ENCODE results near the gene CACNA1E. TPM values are rescaled to one million over a fixed set of nuclear protein-coding genes. Genes with fewer than 3 reads are reported as not detected.

Gene CACNA1E
- total RNA-seq, 1 donor from 2014 or later = 0.88 TPM

DNA sequence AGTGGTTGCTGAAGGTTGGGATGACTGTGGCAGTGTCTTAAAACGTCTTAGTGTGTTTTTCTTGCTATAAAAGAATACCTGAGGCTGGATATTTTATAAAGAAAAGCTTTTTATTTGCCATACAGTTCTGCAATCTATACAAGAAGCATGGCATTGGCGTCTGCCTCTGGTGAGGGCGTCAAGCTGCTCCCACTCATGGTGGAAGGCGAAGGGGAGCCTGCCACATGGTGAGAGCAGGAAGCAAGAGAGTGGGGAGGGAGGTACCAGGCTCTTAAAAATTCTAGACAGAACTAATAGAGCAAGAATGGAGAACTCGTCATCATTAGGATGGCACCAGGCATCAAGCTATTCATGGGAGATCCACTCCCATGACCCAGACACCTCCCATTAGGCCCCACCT, 140.5 kb downstream of the CACNA1E start:
- H3K27me3 ChIP-seq (ENCODE audit: low read depth) = peaks cover 62% of the 10 kb centered on the region
- intact Hi-C loops (cut with micrococcal nuclease) = no loop called here

DNA sequence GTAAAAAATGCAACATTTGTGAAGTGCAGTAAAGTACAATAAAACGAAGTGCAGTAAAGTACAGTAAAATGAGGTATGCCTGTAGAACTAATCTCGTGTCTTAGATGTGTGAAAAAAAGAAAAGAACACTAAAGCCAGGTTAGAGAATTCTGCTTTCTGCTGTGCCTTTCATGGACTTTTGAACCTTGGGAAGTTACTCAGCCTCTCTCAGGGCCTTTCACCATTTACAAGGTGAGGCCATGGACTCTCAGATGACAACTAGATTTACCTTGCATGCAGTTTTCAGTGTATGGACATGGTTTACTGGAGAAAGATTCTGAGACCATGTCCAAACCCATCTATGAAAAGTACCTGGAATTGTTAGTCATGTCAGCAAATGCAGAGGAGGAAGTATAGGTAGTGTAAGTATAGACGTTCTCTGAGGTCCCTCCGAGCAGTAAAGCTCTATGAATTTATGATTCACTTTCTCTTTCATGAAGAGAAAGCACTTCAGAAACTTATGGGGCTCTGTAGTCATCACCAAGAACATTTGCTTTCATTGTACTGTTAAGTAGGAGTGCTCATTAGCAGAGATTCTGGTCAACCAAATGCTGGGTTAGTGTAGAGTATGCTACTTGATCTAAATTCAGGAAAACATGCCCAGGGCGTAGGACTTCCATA, 143.1 kb downstream of the CACNA1E start:
- TF ChIP-seq CTCF (IDR thresholded peaks at IDR 0.05; ENCODE audit: borderline replicate concordance) = no peak
- no peak overlapping the region for H3K4me3 ChIP-seq

More for the DNA sequence above, 140.5 kb downstream of the CACNA1E start:
- Histone ChIP-seq H3K4me3 (no peak overlapping the region), H3K27ac (replicated peaks) (no peak overlapping the region), H3K9me3 (replicated peaks) (no peaks in the 10 kb centered on the region), H3K36me3 (no peaks in the 10 kb centered on the region), H3K4me1 (no peaks in the 10 kb centered on the region)
- DNase-seq = no peak
- no peak for TF ChIP-seq CTCF (IDR thresholded peaks at IDR 0.05; ENCODE audit: borderline replicate concordance)

DNA sequence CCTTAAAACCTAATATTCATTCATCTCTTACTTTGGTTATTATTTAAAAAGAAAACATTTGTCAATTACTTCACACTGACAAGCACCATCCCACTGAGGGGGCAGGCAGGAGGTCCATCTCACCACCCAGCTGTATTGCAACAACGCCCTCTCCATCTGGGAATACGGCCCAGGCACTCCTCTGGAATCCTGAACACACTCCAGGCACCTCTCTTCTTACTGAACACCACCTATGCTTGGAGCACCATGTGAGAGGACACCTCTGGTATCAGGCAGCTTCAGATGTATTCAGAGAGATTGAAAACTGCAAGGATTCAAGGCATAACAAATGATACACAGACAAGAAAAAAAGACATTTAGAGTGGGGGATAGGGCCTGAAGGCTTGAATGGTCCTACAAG, 147.1 kb downstream of the CACNA1E start:
- no peaks in the 10 kb centered on the region for H3K4me1 ChIP-seq
- TF ChIP-seq CTCF (IDR thresholded peaks at IDR 0.05; ENCODE audit: borderline replicate concordance) = no peak

More for the DNA sequence above, 143.1 kb downstream of the CACNA1E start:
- Histone ChIP-seq H3K36me3 (no peaks in the 10 kb centered on the region), H3K27me3 (ENCODE audit: low read depth) (peaks cover 53% of the 10 kb centered on the region), H3K9me3 (replicated peaks) (no peaks in the 10 kb centered on the region), H3K4me1 (no peaks in the 10 kb centered on the region), H3K27ac (replicated peaks) (no peak overlapping the region)
- no peak for DNase-seq
- intact Hi-C loops (cut with micrococcal nuclease) = no loop called here

DNA sequence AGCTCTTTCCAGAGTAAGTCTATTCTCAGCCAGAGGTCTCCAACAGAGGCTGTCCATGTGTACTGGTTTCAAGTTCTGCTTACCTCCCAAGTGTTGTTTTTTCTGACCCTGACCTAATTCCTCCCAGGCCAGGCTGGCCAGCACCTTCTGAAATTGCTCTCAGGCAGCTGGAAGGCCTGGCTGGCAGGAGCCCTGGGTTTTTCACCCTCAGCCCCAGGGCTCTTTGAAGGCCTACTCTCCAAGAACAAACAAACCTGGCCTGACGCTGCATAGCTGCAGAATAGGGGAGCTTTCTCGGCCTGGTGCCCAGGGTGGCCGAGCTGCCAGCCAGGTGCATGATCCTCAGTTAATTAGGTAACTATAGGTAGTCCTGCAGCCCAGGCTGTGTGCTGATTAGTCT, 147.5 kb downstream of the CACNA1E start:
- peaks cover 69% of the 10 kb centered on the region for H3K27me3 ChIP-seq (ENCODE audit: low read depth)
- no peaks in the 10 kb centered on the region for H3K36me3 ChIP-seq
- TF ChIP-seq CTCF (IDR thresholded peaks at IDR 0.05; ENCODE audit: borderline replicate concordance) = no peak
- no peak overlapping the region for H3K4me3 ChIP-seq
- no peaks in the 10 kb centered on the region for H3K4me1 ChIP-seq
- intact Hi-C loops (cut with micrococcal nuclease) = no loop called here
- DNase-seq = no peak
- H3K9me3 ChIP-seq (replicated peaks) = no peaks in the 10 kb centered on the region
- no peak overlapping the region for H3K27ac ChIP-seq (replicated peaks)

More for the DNA sequence above, 147.1 kb downstream of the CACNA1E start:
- Histone ChIP-seq H3K27ac (replicated peaks) (no peak overlapping the region), H3K4me3 (no peak overlapping the region), H3K27me3 (ENCODE audit: low read depth) (peaks cover 67% of the 10 kb centered on the region), H3K36me3 (no peaks in the 10 kb centered on the region), H3K9me3 (replicated peaks) (no peaks in the 10 kb centered on the region)
- DNase-seq = no peak
- intact Hi-C loops (cut with micrococcal nuclease) = no loop called here

DNA sequence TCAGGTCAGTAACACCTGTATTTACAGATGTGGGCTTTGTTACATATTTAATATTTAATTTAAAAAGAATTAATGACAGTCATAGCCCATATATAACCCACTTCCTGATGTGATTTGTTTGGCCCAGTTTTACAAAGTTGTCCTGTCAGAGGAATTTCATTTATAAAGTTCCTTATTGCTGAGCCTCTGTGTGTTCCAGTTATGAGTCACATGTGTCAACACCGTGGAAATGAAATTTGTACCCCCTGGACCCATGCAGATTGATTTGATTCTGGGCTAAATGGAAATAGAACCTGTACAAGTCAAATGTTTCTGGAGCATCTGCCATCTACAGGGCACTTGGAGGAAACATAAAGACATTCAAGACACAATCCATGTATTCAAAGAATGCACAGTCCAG, 149.2 kb downstream of the CACNA1E start:
- Histone ChIP-seq H3K27me3 (ENCODE audit: low read depth) (peaks cover 78% of the 10 kb centered on the region), H3K4me3 (no peak overlapping the region), H3K4me1 (no peaks in the 10 kb centered on the region), H3K9me3 (replicated peaks) (no peaks in the 10 kb centered on the region), H3K36me3 (no peaks in the 10 kb centered on the region), H3K27ac (replicated peaks) (no peak overlapping the region)
- no peak for TF ChIP-seq CTCF (IDR thresholded peaks at IDR 0.05; ENCODE audit: borderline replicate concordance)
- intact Hi-C loops (cut with micrococcal nuclease) = no loop called here
- DNase-seq = no peak
